GM20000 (cell line): Measurements from ENCODE around the gene FMNL2.
"Not testable (repeated sequence)": the region's sequence is repeated elsewhere in the genome, so short reads cannot be mapped to it uniquely, and the experiment has no call there.

Experiments used
- DNase-seq: peaks from one replicate; pipeline ENCODE4 v3.0.0; 2012; ENCODE audit warnings: low spot score
- TF ChIP-seq, protein P1 (sequence below): IDR thresholded peaks from 2 replicates; pipeline ENCODE4 v1.5.1; 2012; ENCODE audit warnings: mild to moderate bottlenecking, control low read depth; ENCODE audit errors: extremely low read depth, missing control alignments

FMNL2 gene

DNA sequence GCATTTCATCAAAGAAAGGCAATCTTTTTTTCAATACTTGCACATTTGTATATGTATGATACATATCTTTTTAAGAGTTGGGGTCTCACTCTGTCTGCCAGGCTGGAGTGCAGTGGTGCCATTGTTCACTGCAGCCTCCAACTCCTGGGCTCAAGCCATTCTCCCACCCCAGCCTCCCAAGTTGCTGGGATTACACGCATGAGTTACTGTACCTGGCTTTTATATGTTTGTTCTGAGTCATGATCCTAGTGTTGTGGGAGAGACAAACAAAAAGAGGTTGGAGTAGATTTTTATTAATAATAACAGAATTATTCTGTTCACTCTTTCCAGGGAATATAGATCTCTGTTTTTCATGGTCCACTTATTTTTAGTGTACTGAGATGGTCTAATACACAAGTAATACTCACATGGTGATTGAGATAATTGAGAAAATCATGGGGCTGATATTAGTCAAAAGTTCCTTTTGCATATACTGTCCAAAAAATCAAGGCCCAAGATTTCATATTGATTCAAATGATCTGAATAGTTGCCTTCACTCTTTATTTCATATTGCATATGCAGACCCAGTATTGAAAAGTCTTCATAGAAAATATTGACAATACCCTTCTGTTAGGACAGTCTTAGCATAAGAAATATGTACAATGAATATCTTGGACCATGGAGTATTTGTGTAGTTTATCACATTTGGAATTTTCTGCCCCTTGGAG lies 138.3 kb downstream of the FMNL2 start:
- TF ChIP-seq, protein P1, sequence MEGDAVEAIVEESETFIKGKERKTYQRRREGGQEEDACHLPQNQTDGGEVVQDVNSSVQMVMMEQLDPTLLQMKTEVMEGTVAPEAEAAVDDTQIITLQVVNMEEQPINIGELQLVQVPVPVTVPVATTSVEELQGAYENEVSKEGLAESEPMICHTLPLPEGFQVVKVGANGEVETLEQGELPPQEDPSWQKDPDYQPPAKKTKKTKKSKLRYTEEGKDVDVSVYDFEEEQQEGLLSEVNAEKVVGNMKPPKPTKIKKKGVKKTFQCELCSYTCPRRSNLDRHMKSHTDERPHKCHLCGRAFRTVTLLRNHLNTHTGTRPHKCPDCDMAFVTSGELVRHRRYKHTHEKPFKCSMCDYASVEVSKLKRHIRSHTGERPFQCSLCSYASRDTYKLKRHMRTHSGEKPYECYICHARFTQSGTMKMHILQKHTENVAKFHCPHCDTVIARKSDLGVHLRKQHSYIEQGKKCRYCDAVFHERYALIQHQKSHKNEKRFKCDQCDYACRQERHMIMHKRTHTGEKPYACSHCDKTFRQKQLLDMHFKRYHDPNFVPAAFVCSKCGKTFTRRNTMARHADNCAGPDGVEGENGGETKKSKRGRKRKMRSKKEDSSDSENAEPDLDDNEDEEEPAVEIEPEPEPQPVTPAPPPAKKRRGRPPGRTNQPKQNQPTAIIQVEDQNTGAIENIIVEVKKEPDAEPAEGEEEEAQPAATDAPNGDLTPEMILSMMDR: no peak
- no peak for DNase-seq

DNA sequence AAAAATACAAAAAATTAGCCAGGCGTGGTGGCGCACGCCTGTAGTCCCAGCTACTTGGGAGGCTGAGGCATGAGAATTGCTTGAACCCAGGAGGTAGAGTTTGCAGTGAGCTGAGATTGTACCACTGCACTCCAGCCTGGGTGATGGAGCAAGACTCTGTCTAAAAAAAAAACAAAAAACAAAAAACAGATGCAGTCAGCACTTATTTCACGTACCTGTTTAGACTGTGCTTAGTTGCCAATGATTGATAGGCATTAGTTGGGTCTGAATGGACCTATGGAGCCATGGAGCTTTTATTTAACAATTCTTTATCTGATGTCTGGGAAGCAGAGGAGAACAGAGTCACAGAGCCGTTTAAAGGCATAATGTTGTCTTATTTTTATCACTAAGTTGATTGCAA lies 139.5 kb downstream of the FMNL2 start:
- not testable (repeated sequence) for DNase-seq

DNA sequence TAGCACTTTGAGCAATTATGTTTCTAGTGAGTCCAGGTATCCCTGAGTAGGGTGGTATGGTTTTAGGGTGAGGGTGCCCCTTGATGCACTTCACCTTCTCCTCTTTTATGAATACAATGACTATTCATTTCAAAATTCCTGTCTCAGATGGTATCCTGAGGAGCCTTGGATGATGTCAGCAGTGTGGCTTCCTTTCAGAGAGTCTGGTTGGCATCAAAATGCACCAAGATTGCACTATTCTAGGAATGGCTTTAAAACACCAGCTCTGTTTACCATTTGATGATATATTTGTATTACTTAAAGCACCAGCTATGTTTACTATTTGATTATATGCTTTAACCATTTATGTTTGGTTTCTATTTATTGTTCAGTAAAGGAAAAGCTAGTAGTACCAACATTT lies 141.0 kb downstream of the FMNL2 start:
- no peak for DNase-seq
- TF ChIP-seq, protein P1: no peak

GRCh38 chr2:152477347-152478092 lies 142.5 kb downstream of the FMNL2 start:
- DNase-seq: no peak
- TF ChIP-seq, protein P1: no peak

GRCh38 chr2:152479282-152479681 lies 144.3 kb downstream of the FMNL2 start:
- TF ChIP-seq, protein P1: no peak
- no peak for DNase-seq

DNA sequence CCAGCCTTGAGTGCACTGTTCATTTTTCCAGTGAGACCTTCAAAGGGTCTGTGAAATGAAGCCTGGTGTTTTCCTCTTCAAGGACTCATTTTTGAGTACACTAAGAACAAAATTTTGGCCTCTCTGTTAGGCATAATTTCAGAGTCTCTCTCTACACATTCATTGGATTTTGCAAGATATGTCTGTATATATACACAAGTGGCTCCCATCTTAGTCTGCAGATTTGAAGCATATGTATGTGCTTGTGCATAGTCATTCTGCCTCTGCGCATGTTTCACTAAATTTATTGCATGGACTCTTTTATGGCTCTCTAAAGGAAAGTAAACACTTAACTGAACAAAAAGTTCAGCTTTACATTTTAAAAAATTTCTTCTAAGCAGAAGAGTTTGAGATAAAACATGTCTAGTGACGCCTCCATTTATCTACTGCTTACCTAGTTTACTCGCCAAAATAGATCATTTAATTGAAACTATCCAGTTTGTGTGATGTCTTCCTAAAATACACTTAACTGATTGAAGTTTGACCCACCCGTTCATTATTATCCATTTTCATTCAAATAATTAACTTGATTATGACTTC lies 145.9 kb downstream of the FMNL2 start:
- no peak for DNase-seq
- TF ChIP-seq, protein P1: no peak

- TF ChIP-seq, protein P1: no peak
- no peak for DNase-seq
Measured at GRCh38 chr2:152481881-152482583, 147.1 kb downstream of the FMNL2 start.
